NCI-H524 treated with DMSO at 0.1 percent for 48 hours (cell line): ENCODE measurements around the gene METRNL.

ENCODE experiments used
- DNase-seq: peaks from one replicate; lab custom pipeline; 2025; lab: John Stamatoyannopoulos, UW

The METRNL gene

DNA sequence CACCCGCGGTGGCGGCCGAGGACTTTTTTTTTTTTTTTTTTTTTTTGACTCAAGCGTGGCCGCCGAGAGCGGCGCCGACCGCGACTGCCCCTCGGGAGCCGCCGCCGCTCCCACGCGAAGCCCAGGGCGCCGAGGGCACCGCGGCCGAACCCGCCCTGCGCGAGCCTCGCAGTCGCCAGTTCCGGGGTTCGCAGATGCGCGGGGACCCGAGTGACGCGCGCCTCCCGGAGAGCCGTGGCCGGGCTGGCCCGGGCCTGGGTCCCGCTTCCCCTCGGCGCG, 1.1 kb downstream of the METRNL start:
- no peak for DNase-seq

DNA sequence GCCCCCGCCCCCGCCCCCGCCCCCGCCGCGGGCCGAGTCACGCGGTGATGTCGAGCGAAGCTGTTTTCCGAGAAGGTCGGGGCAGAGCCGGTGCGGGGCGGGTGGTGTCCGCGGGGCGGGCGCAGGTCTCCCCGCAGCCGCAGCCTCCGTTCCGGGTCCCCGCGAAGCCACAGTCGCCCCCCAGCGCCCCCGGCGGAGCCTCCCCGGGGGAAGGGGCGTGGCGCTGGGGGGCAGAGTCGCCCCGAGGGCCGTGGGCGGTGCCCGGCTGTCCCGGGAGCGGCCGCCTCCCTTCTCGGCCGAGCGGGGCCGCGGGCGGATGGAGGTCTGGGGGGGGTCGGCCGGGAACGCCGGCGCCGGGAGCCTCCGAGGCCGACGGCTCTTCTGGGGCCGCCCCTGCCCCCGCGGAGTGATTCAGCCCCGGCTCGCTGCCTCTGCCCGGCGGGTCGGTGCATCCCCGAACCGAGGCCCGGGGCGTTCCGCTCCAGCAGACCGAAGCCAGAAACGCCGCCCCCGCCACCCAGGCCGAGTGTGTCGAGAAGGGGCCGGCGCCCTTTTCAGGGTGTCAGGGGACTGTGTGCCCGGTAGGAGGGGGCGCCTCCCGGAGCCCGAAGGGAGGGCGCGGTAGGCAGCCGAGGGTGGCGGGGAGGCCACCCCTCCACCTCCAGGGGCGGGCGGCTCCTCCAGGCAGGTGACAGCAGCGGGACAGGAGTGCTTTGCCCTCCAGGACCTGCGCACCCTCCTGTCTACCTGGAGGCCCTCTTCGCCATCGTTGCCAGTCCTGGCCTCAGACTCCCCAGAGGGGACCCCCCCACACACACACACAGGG, 1.7 kb downstream of the METRNL start:
- DNase-seq: no peak

DNA sequence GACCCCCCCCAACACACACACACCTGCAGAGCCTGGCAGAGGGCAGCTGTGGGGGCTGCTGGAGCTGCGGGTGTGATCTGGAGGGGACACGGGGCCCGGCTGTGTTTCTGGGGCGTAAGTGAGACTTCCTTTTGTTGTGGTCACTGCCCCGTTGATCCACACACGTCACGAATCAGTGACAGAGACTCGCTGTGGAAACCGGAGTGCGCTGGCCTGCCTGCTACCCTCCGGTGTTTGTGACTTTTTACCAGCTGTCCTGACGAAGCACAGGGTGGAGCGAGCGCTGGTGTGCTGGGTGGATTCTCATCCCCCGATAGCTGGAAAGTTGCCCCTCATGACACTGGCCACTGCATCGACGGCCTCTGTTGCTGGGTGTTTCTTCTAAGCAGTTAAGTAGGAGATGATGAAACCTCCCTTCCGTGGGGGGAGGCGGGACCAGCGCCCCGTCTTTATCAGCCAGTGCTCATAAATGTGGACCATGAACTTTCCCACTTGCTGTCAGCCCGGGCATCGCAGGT, 2.3 kb downstream of the METRNL start:
- DNase-seq: no peak

DNA sequence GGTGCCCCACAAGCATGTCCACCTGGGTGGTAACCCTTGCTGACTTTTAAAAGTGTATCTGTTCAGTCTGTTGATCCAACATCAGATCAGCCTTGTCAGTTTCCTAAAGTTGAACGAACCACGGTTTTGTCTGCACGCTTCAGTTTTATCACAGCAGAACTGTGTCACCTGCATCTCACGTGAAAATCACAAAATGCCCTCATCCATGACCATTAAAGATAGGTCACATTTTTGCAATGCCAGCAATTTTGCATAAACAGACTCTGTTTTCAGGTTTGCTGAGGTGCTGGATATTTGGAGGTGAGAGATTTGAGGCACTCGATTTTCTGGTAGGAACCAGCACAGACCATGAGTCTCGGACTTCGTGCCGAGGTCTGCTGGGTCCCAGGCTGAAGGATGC, 3.0 kb downstream of the METRNL start:
- no peak for DNase-seq

DNA sequence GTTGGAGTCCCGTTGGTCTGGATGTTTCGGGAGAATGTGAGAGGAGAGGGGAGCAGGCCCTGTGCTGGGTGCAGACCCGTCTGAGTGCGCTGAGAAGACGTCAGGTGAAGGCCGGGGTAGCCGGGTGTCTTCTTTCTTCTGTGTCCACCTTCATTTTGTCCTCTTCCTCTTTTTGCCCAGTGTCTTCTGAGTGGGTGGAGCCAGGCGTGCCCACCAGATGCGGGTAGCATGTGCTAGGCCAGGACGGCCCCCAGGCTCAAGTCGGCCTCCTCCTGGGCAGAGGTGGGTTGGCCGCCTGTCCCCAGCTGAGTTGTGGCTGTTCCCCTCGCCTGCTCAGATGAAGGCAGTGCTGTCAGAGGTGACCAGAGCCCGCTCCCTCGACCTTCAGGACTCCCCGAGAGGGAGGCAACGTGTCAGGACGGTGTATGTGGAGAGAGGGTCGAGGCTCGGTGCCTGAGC, 3.5 kb downstream of the METRNL start:
- no peak for DNase-seq

DNA sequence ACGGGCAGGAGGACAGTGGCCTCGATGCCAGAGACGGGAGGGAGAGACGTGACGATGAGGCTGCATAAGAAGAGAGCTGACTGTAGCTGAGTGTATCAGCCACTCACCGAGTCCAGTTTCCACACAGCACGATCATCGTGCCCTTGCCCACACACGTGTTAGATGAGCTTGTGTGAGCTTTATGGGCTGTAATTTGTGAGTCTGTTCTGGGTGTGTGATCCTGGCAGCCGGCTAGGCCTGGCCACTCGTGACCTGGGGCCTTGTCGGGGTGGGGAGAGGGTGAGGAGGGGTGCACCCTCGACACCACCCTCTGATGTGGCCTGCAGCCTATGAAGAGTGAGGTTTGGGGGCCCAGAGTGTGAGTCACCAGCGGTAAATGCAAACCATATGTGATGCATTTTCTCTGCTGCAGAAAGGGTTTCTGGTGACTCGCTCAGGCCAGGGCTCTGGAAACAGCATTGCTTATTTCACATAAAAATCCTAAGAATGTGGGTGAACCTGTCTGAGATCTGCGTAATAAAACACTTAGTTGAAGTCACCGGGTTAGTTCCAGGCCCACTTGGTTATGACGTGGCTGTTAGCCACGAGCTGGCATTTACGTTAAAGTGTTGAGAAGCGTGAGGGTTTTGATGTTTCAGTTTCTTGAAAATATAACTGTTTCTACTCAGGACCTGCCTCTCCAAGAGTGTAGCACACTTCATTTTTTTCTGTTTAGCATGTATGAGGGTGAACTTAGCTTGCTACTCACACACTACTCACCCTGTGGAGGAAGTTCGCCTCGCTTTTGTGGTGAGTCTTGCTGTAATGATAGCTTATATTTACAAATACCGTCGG, 4.2 kb downstream of the METRNL start:
- DNase-seq: no peak

DNA sequence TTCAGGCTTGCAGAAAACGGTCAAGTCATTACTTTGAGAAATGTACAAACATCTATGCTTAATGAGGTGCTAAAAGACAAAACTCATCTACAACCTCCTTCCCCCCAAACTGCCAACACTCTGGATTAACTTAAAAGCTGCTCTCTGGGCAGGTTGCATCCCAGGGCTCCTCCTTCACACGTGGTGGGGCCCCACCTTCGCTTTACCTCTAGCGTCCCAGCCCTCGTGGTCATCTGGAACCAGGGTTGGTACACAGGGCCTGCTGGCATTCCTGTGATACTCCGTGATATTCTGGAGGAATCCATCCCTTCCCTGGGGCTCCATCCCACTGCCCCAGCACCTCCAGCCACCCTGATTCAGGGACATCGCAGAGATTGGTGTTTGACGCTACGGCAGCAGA, 4.8 kb downstream of the METRNL start:
- no peak for DNase-seq

DNA sequence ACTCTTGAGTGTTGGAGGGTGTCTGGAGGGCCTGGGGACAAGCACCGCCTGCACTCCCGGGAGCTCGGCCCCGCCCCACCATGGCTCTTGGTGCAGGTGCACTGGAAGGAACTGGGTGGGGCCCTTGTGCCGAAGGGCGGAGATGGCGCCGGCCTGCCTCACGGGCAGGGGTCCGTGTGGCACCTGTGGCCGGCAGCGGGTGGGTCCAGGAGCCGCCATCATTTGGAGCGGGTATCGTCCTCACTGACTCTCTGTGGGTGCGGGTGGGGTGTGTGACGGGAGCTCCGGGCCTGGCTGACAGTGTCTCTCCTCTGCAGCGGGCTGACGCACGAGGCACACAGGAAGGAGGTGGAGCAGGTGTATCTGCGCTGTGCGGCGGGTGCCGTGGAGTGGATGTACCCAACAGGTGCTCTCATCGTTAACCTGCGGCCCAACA, 5.2 kb downstream of the METRNL start:
- DNase-seq: no peak

DNA sequence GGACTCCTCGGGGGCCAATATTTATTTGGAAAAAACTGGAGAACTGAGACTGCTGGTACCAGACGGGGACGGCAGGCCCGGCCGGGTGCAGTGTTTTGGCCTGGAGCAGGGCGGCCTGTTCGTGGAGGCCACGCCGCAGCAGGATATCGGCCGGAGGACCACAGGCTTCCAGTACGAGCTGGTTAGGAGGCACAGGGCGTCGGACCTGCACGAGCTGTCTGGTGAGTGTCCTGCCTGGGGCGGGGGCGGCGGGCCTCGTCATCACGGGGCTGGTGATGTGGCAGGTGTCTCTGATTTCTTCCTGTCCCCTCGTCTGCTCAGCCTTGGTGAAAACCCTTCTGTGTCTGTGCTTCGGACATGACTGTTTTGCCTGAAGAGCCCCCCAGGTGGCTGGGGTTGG, 5.7 kb downstream of the METRNL start:
- no peak for DNase-seq

DNA sequence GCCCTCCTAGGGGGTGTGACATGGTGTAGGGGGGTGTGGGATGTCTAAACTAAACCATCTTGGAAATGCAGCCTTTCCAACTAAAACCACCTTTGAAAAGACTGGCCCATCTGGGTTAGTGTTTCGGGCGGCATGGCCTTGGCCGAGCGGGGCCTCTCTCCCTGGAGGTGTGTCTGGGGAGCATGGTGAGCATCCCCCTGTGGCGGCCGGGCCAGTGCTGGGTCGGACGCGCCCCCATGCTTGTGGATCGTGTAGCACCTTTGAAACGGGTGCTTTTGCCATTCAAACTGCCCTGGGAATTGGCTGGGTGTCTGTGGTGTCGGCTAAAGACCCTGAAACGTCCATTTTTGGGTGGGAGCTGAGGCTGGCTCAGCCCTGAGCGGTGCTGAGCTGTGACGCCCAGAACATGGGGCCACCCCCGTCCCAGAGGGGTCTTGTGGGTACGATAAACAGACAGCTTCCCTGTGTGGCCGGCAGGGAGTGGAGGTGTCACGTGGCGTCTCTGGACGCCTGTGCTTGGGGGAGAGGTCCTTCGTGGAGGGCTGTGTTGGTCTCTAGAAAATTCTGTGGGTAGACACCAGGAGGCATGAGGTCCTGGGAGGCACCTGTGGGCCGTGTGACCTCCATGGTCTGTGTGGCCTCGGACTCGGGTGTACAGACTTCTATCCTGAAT, 6.3 kb downstream of the METRNL start:
- no peak for DNase-seq

DNA sequence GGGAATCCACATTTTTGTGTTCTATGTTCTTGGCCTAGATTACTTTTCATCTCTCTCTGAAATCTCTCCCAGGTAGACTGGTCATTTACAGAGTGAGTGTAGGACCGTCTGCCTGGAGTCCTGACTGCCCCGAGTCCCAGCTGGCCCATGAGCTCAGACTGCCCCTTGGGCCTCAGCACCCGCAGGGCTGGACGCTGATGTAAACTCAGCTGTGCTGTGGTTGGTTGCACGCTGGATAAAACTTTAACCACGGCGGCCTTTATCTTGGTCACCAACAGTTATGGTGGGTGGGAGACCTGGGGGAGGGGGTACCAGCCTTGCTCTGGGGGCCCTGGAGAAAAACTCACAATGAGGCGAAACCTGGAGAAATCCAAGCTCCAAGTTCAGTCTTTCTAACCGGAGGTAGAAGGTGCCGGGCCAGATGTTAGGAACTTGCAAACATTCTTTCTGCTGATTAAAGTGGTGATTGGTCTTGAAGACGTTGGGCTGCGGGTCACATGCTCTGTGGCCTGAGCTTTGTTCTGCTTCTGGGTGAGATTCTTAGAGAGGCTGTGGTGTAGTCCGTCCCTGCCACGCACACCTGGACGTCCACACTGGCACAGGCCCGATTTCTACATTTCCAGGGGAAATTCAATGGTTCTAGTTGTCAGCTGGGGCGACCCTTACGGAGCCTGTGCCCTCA, 6.9 kb downstream of the METRNL start:
- DNase-seq: no peak

DNA sequence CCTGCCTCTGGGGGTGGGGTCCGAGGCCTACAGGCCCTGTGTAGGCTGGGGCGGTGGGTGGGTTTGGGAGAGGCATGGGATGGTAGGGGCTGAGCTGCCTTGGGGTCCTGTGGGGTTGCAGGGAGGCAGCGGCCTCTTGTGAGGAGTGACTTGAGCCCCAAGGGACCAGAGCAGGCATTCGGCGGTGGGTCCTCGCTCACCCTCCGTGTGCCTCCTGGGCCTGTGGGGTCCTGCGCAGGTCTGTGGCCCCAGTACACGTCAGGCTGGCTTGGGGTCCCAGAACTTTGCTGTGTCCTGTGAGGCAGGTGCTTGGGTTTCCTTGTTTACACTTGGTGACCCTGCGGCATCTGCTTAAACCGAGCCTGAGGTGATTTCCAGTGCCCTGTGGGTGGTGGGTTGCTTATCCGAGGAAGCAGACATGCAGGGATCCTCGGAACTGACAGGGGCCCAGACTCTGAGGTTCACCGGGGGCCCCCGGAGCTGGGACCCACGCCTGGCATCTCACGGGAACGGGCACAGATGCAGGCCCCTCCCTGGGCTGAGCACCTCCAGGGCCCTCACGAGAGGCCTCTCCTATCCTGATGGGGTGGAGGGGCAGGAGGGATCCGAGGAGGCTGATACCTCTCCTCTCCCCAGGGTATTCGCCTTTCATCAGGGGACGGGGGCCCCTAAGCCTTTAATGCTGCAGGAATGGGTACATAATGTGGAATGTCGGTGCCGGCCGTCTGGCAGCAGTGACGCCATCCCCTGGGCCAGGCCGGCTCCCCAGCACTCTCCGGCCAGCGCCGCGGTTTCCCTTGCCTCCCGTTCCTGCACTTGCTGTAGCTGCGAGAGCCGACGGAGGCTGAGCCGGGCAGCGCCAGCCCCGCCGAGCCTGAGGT, 7.7 kb downstream of the METRNL start:
- no peak for DNase-seq

DNA sequence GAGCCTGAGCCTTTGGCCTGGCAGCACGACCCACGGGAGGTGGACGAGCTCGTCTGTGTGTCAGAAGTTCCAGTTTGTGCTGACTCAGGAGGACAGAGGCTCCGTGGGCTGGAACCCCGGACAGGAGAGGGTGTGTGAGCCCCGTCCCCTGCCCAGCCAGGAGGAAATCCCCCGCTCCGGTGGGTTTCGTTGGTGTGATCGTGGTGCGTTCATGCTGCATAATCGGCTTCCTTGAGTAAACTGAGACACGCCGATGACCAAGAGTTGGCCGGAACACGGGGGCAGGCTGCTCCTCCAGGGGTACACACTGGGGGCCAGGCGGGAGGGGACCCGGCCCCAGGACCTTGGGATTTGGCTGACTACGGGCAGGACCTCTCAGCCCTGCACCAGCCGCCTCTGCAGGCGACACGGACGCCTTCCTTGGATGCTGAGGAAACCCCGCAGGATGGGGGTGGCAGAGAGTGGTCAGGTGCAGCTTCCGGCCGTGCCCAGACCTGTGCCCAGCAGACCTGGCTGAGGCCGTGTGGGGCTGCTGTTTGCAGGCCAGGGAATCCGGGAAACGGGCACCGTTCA, 8.5 kb downstream of the METRNL start:
- DNase-seq: no peak

DNA sequence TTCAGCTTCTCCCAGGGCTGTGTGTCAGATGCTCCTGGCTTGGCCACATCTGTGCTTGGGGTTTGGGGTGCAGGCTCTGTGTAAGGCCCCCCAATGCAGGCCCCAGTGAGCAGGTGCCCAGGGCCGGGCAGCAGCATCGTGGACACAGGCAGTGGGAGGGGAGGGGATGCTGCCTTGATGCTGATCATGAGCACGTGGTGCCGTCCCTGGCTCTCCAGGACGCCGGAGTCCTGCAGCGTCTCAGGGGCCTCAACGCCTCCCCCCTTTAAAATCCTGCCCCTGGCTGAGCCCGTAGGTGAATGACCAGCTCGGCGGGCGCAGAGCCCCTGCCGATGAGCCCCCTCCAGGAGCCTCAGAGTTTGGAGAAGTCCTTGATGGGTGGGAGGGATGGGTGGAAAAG, 9.0 kb downstream of the METRNL start:
- no peak for DNase-seq

DNA sequence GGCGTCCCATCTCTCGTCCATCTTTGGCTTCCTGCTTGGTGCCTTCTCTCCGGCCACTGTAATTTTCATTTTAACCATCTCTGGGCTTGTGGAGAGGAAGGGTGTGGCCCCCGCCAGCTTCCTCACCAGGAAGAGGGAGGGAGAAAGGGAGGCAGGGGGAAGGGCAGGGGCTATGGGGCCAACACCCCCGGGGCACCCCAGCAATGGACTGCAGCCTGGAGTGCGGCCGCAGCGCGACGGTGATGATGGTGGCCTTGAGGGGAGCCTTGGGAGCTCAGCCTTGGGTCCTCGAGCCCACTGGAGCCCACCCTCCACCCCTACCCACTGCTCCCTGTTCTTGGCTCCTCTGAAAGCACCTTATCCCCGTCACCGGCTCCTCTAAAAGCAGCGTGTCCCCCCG, 9.5 kb downstream of the METRNL start:
- DNase-seq: no peak

DNA sequence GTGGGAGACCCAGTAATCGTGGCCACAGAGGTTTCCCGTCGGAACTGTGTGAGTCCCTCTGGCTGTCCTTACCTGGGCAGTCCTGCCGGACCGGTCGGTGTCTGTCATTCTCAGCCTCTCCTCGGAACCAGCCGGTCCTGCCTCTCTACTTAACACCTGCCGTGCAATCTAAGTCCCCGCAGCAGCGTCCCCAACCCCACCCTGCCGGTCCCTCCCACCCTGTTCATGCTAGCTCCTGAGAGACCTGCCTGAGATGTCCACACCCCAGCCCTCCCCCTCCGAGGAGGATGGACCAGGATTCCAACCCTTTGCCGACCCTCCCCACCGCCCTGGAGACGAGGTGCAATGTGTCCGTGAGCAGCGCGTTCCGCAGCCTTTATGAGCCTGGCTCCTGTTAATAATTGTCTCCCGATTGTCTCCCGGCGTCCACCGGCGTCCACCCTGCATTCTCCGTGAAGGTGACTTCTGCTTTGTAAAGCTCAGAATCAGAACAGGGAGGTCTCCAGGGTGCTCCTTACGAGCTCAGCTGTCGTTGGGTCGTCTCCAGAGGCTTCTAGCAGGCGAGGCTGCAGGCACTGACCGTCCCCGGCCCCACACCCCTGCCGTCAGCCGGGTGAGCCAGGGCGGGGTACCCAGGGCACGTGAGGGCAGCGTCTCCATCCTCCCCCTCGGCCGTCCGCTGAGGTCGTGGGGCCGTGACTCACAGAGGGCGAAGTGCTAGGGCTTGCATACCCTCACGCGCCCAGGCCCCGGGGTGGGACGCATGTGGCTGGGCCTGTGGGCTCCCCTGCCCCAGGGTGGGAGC, 10.1 kb downstream of the METRNL start:
- no peak for DNase-seq

DNA sequence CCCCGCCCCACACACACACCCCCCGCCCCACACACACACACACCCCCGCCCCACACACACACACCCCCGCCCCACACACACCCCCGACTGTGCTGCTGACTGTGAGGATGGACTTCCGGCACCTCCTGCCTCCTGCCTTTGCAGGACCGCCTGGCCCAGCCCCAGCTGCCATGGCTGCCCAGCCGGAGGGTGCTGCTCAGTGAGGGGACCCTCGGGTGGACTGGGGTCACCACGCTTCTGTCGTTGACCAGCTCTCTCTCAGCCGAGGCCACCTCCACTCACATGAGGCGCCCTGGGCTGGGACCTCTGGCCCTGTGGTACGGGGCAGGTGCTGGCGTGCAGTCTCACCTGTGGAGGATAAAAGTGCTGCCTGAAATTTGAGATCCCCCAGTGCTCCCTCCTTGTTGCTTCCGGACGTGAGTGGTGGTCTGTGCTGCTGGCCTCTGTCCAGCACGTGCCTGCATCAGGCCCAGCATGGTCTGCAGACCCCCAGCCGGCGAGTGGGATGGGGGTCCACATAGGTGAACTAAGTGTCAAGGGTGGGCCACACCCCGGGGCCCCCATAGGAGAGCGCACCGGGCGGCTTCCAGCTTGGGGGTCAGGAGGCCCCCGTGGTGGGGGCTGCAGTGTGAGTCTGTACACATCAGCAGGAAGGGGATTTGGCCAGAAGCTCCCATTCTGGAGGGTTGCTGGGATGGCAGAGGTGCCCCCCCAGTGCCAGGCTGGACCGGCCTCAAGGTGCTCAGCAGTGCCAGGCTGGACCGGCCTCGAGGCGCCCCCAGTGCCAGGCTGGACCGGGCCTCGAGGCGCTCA, 11.2 kb downstream of the METRNL start:
- DNase-seq: no peak

DNA sequence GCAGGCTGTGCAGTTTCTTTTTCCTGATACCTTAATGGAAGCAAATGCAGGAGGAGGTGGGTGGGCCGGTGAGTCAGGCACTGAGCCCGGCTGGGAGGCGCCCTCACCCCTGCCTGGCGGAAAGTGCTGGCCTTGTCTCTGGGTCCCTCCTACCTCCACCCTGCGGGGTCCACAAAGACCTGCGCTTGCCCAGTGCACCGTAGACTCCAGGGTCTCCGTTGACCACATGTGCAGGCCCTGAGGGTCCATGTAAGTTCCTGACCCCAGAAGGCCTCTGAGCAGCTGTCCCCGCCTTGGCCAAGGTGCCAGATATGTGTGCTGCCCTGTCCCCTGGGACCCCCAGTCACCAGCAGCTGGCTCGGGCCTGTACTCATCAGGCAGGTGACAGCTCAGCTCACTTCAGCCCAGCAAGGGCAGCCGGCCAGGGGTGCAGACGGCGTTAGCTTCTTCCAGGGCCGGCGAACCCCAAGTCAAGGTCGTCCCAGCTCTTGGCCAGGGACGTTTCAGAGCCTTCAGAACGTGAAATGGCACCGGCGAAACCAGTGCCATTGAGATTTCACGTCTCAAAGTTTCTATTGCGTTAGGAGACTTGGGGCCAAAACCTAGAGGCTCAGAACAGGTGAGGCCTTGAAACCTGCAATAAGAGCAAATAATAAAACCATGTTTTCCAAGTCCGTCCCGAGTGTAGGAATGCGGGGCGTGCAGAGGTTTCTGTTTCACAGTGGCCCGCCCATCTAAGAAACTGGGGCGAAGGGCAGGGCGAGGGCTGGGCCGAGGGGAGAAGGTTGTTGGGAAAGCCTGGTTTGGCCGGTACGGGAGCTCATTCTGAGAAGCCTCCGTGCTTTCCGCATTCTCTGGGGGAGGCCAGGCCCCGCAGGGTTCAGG, 12.1 kb downstream of the METRNL start:
- no peak for DNase-seq
